ENCODE results near the gene ADCY2. TPM values are rescaled to one million over a fixed set of nuclear protein-coding genes. Genes with fewer than 3 reads are reported as not detected.

Gene ADCY2
- total RNA-seq, 1 experiment from 2014 or later, result 31.3 TPM

- H3K27me3 Mint-ChIP-seq (ENCODE audit: low read depth), result no peaks in the 10 kb centered on the region; the same call in 1 of the 2 replicates
- Histone ChIP-seq H3K27me3 (ENCODE audit: insufficient read depth, low read length) (no peaks in the 10 kb centered on the region; the same call in 1 of the 2 replicates), H3K9me3 (ENCODE audit: control insufficient read depth, low read depth, low read length) (no peaks in the 10 kb centered on the region), H4K91ac (ENCODE audit: insufficient read length, low read depth, low read length) (no peak overlapping the region), H3K27ac (ENCODE audit: insufficient read length, low read depth, low read length) (no peak overlapping the region), H3K23me2 (ENCODE audit: insufficient read length, low read depth, low read length, poor library complexity, severe bottlenecking) (no peaks in the 10 kb centered on the region), H3K18ac (ENCODE audit: insufficient read length, low read depth, low read length) (no peak overlapping the region), H3K79me1 (ENCODE audit: insufficient read depth, low read depth, low read length, poor library complexity, severe bottlenecking) (no peaks in the 10 kb centered on the region), H2BK15ac (ENCODE audit: low read depth, low read length) (no peak overlapping the region), H4K5ac (ENCODE audit: insufficient read length, low read depth, low read length) (no peak overlapping the region), H3K4me2 (ENCODE audit: insufficient read depth, insufficient read length, low read length) (no peak overlapping the region), H4K20me1 (ENCODE audit: control insufficient read depth, insufficient read depth, insufficient read length) (no peaks in the 10 kb centered on the region), H2AFZ (ENCODE audit: low read length) (peak overlapping the region; percentile 60), H2AK5ac (ENCODE audit: insufficient read length, low read length) (no peak overlapping the region), H3K14ac (ENCODE audit: insufficient read depth, low read length) (no peak overlapping the region), H2BK120ac (ENCODE audit: low read depth, low read length, poor library complexity, severe bottlenecking) (no peak overlapping the region), H4K8ac (replicated peaks; ENCODE audit: insufficient read length, low read depth, low read length) (no peak overlapping the region), H3T11ph (ENCODE audit: low read length) (no peak overlapping the region), H2BK12ac (ENCODE audit: insufficient read length, low read depth, low read length) (no peak overlapping the region), H2BK5ac (ENCODE audit: insufficient read length, low read length) (no peak overlapping the region), H3K79me2 (ENCODE audit: insufficient read depth, low read length) (no peaks in the 10 kb centered on the region), H3K23ac (ENCODE audit: insufficient read length, low read depth, low read length) (no peak overlapping the region), H2BK20ac (ENCODE audit: low read depth, low read length, poor library complexity, severe bottlenecking) (peak overlapping the region; percentile 97), H3K4me1 (ENCODE audit: insufficient read depth, low read length) (peaks cover 6% of the 10 kb centered on the region; the same call in 1 of the 2 replicates), H3K4ac (ENCODE audit: low read depth, low read length) (no peak overlapping the region), H3K56ac (ENCODE audit: insufficient read length, low read depth, low read length) (no peak overlapping the region), H3K9ac (ENCODE audit: extremely low read depth, insufficient read length, low read length) (no peak overlapping the region)
- WGBS (ENCODE audit: extremely low coverage, insufficient read length, low lambda C conversion rate), result no CpG with 5 or more reads among the region's 8 CpGs
- H3K4me3 Mint-ChIP-seq, result no peak overlapping the region
- TF ChIP-seq, protein P1, sequence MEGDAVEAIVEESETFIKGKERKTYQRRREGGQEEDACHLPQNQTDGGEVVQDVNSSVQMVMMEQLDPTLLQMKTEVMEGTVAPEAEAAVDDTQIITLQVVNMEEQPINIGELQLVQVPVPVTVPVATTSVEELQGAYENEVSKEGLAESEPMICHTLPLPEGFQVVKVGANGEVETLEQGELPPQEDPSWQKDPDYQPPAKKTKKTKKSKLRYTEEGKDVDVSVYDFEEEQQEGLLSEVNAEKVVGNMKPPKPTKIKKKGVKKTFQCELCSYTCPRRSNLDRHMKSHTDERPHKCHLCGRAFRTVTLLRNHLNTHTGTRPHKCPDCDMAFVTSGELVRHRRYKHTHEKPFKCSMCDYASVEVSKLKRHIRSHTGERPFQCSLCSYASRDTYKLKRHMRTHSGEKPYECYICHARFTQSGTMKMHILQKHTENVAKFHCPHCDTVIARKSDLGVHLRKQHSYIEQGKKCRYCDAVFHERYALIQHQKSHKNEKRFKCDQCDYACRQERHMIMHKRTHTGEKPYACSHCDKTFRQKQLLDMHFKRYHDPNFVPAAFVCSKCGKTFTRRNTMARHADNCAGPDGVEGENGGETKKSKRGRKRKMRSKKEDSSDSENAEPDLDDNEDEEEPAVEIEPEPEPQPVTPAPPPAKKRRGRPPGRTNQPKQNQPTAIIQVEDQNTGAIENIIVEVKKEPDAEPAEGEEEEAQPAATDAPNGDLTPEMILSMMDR (conservative IDR thresholded peaks at IDR 0.05), result no peak
- DNase-seq, result no peak
- peaks cover 9 to 14% (median 12%) of the 10 kb centered on the region in 3 experiments for H3K36me3 Mint-ChIP-seq (ENCODE audit: insufficient read depth in 1 of 3, low read depth in 3 of 3)
- H3K9me3 Mint-ChIP-seq, result peaks cover 11 to 12% of the 10 kb centered on the region in 2 experiments
- peaks cover 21 to 25% of the 10 kb centered on the region in 2 experiments for H3K4me1 Mint-ChIP-seq
- peak overlapping the region; percentile 13 to 75 (median 59); a peak in 2 of 7 replicates for H3K27ac Mint-ChIP-seq
Measured at GRCh38 chr5:7348168-7348854, 47.6 kb upstream of the ADCY2 start.

All from H9 (cell line).